MV-4-11 (cell line): ENCODE measurements around the gene NME7.
"Not testable (repeated sequence)": the region's sequence is repeated elsewhere in the genome, so short reads cannot be mapped to it uniquely, and the experiment has no call there.

Experiments used
- DNase-seq: peaks from one replicate; lab custom pipeline; 2025; lab: John Stamatoyannopoulos, UW

Gene NME7, protein sequence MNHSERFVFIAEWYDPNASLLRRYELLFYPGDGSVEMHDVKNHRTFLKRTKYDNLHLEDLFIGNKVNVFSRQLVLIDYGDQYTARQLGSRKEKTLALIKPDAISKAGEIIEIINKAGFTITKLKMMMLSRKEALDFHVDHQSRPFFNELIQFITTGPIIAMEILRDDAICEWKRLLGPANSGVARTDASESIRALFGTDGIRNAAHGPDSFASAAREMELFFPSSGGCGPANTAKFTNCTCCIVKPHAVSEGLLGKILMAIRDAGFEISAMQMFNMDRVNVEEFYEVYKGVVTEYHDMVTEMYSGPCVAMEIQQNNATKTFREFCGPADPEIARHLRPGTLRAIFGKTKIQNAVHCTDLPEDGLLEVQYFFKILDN

DNA sequence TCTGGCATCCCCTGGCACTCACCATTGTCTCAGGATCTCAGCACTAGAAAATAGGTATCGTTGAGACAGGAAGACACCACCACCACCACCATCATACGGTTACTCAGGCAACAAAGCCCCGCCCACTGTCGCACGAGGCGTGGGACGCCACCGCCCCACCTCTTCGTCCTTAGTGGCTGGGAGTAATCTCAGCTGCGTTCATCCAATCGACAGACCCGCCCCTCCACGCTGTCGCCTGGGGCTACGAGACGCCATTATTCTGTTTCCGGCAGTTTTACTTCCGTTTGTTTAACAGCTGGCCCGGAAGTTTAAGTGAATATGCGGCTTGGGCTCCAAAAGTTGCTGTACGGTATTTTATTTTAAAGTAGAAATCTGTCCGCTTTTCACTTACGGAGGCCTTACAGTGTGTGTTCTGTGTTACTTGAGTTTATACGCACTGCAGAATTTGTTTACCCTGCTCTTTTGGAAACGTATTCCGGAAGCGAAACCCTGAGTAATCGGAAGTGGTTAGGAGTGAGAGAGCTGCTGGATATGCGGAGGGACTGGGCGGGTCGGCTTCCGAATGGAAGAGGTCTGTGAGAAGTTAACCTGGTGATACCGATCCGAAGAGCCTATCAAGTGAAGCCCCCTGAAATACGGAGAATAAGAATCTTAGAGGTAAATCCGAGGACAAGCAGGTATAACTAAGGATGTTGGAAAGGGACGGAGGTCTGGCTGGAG is at the start of gene NME7, which contains the start of gene BLZF1:
NME7 (minus strand) TSS at position 112 of the 720 bp plus-strand sequence; CDS start at position 25, 87 bp downstream.
BLZF1 (plus strand) TSS at position 510 of the 720 bp plus-strand sequence. CDS start 1,328 bp downstream, outside the sequence.
- DNase-seq = peak; percentile 98

DNA sequence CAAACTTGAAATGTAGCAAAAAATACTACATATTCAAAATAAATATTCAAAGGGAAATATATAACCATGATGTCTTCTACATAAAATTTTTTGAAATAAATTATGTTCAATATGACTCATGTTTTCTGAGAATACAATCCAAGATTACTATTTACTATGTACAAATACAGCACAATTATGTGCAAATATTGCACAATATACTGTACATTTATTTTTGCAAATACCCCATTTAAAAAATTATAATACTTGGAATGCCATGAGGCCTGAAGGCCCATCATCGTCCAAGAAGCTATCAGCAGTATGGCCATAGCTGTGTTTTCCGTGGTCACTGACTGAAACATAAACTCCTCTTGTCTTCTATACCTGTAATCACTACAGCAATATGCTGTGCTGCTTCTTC is 47.4 kb upstream of the NME7 start:
- DNase-seq = no peak

DNA sequence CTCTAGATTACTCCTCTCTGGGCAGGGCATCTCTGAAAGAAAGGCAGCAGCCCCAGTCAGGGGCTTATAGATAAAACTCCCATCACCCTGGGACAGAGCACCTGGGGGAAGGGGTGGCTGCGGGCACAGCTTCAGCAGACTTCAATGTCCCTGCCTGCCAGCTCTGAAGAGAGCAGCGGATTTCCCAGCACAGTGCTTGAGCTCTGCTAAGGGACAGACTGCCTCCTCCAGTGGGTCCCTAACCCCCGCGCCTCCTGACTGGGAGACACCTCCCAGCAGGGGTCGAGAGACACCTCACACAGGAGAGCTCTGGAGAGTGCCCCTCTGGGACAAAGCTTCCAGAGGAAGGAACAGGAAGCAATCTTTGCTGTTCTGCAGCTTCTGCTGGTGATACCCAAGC is 40.7 kb upstream of the NME7 start:
- DNase-seq = not testable (repeated sequence)

DNA sequence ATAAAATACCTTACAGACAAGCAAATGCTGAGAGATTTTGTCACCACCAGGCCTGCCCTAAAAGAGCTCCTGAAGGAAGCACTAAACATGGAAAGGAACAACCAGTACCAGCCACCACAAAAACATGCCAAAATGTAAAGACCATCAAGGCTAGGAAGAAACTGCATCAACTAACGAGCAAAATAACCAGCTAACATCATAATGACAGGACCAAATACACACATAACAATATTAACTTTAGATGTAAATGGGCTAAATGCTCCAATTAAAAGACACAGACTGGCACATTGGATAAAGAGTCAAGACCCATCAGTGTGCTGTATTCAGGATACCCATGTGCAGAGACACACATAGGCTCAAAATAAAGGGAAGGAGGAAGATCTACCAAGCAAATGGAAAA is 35.0 kb upstream of the NME7 start:
- DNase-seq = not testable (repeated sequence)

DNA sequence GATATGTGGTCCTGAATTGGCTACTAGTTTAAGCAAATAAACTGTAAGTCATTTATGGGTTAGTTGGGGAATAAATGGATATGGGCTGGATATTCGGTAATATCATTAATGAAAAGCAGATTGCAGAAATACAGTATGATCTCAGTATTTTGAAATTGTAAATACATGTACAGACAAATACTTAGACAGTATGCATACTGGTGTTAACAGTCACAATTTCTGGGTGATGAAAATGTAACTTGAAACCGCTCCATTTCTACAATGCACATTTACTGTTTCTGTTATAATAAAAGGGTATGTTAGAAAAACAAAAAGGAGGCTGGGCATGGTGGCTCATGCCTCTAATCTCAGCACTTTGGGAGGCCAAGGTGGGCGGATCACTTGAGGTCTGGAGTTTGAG is 28.4 kb upstream of the NME7 start:
- DNase-seq = no peak

DNA sequence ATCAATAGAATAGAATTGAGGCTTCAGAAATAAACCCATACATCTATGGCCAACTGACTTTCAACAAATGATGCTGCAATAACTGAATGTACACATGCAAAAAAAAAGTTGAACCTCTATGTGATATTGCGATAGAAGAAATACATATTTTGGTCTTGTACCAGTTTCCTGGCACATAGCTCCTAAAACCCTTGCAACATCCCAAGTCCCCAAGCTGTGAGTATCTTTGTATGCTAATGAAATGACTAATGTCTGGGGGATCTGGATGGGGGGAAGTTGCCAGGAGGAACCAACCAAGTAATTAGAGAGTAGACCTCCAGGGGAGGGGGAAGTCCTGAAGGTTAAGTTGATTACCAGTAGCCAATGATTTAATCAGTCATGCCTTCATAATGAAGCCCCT is 24.8 kb upstream of the NME7 start:
- peak; percentile 75 for DNase-seq

DNA sequence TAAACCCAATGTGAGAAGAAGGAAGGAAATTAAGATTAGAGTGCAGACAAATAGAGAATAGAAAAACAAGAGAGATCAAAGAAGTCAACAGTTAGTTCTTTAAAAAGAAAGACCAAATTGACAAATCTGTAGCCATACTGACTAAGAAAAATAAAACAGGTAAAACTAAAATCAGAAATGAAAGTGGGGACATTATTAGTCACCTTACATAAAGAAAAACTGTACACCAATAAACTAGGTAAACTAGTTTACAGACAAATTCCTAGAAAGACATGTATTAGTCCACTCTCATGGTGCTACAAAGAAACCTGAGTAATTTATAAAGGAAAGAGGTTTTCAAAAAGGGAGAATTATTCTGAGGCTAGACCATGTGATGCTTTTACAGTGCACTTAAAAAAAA is 22.7 kb upstream of the NME7 start:
- no peak for DNase-seq

DNA sequence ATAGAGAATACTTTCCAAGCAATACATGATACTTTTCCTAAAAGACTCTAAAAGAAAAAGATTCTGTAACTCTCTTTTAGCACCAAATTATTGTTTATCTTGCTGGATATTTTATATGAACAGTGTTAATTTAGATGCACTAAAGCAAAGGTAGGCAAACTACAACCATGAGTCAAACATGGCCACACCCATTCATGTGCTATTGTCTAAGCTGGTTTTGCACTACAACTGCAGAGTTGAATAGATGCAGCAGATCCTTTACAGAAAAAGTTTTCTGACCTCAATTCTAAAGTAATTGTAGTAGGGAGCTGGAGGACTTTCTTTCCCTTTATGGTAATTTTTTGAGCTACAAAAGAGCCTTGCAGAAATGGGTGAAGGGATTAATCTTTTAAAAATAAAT is 19.8 kb upstream of the NME7 start:
- DNase-seq = no peak

DNA sequence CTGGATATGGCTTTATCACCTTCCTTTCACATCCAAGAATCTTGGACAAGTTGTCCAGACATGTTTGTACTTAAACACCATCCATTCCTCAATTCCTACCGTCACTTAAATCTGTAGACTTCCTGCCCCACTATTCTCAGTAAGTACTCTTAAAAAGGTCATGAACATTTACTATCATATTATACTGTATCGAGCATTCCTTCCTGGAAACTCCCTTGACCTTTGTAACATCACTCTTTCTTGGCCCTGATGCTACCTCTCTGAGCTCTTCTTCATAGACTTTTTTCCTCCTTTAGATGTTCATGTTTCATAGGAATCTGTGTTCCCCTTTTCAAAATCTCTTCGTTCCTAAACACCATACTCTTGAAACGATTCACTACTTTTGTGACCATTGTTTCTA is 15.9 kb upstream of the NME7 start:
- DNase-seq = no peak

DNA sequence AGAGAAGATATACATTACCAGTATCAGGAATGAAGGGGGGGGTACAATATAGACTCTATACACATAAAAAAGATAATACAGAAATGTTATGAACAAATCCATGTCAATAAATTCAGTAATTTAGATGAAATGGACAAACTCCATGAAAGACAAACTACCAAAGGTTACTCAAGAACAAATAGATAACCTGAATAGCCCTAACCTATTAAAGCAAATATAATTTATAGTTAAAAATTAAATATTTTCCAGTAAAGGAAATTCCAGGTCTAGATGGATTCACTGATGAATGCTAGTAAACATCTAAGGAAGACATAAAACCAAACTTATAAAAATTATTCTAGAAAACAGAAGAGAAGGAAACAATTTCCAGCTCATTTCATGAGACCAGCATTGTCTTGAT is 13.6 kb upstream of the NME7 start:
- DNase-seq = no peak

DNA sequence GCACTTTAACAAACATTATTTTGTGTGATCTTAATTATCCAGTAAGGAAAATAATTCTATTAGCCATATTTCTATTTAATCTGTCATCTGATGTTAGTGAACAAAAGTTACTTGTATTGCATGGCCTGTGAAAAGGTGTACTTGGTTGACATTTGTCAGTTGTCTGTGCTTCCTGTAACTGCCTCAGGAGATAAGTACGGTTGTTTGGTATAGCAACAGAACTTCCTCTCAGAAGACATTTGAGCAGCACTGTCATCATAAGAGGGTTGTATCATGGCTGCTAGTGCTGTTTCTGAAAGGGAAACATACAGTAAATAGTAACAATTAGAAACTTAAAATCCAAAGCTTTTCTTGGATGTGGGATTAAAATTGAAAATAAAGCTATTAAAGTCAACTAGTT is 3.8 kb upstream of the NME7 start:
- peak; percentile 47 for DNase-seq

DNA sequence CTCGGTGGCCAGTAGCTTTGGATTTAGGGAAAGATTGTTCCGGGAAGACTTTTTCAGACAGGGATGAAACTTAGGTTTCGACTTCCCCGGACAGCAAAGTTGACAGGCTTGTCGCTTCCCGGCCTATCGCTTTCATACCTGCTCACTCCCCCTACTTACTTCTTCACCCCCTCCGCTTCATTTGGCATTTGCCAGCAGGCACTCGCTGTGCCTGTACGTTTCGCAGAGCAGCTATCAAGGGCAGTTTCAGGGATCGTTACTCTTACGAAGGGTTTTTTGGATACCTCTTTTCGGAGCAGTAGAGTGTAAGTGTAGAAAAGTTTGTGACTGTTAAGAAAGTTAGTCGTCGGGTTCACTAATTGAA is 791 bp upstream of the NME7 start:
- no peak for DNase-seq

DNA sequence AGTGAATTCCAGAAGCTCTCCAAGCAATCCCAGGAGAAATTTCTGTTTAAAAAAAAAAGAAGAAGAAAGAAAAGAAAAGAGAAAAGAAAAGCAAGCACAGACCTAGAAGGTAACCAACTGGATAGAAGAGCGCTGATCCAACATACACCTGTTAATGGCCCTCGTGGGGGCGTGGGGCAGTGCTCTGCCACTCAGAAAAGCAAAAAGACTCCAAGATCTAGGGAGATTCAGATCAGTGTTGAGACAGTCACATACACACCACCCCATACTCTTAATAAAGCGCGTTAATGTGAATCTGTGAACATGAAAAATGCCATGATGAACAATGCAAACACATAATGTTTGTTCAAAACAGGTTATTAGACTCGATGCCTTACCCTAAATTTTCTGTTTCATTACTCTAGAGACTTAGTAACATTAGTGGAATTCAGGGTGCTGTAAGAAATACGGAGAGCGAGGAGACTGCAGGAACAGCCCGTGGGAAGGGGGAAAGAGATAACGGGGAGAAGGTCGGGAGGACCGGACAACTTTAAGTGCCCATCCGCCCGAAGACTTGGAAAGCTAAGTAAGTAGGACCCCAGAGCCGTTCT is 406 bp downstream of the NME7 start:
- DNase-seq = no peak

DNA sequence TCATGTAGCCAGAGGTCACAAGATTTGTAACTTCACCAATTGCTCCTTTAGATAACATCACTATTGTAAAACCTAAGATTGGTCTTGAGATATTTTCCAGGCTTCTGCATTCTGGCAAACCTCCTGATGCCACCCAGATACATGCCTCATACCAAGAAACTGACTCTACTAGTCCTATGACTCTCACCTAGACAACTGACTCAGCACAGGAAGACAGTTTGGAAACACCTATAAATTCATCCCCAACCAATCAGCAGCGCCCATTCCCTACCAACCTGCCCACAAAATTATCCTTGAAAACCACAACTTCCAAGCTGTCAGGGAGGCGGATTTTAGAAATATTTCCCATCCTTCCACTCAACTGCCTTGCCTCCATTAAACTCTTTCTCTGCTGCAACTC is 2.6 kb downstream of the NME7 start:
- no peak for DNase-seq

DNA sequence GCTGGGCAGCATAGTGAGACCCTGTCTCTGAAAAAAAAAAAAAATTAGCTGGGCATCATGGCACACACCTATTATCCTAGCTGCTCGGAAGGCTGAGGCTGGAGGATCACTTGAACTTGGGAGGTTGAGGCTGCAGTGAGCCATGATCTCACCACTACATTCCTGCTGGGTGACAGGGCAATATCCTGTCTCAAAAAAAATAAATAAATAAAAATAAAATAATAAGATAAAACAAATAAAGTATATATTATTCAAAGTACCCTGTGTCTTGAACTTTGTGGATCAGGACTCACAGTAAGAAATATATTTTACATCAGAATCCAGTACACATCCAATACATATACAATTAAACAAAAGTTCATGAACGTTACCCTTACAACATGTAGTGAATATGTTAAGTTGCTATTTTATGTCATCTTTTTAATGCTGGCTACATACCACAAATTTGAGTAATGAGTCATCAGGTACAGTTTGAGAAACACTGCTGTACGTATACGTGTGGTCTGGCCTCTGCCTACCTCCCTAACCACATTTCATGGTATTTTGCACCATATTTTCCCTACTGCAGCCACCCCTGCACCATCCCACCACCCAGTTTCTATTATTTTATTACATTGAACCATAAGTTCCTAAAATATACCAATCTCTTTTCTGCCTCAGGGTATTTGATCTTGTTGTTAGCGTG is 4.4 kb downstream of the NME7 start:
- DNase-seq = peak; percentile 40

DNA sequence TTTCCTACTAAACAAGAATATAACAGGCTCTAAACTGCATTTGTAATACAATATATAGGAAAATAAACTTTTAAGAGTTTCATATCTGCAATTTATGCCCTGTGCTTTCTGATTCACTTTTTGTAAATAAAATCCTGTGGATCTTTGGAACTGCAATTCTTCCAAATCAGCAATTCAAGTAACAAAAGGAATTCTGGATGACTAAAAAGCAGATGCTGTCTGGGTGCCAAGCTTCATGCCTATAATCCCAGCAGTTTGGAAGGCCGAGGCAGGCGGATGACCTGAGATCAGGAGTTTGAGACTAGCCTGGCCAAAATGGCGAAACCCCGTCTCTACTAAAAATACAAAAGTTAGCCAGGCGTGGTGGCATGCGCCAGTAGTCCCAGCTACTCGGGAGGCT is 6.3 kb downstream of the NME7 start:
- no peak for DNase-seq

DNA sequence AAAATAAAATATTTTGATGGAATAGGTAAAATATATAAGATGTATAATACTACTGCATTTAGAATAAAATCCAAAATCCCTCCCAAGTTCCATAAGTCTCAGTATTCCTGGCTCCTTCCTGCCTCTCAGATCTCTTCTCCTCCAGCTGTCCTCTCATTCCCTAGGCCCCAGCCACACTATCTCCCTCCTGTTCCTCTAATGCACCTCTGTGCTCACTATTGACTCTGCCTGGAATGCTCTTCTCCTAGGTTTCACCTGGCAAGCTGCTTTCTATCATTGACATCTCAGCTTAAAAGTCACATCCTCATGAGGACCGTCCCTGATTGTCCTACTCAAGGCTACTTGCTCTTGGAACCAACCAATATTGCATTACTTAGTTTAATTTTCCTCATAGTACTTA is 7.2 kb downstream of the NME7 start:
- DNase-seq = no peak

DNA sequence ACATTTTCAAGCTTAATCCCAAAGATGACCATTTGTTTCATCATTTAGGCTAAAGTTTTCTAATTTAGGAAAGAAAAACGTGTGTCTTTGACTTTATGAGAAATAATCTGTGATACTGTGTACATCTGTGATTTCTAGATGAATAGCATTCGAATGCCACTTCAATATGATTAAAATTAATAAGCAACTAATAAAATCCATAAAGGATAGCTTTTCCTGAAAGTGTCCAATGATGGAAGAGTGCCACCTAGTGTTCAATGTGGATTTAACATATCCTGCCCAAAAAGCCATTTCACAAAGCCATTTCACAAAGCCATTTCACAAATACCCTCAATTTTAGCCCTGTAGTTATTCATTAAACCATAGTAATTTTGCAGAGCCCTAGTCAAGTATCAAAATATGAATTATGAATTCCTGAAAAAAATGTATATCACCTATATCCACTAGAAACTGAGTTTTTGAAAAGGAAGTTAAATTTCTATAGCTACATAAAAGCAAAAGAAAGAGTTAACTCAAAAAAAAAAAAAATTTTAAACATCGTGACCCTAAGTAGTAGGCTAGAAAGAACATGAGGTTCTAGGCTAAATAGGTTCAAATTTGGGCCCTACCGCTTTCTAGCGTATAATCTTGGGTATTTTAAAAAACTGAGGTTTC is 19.1 kb downstream of the NME7 start:
- peak; percentile 28 for DNase-seq

DNA sequence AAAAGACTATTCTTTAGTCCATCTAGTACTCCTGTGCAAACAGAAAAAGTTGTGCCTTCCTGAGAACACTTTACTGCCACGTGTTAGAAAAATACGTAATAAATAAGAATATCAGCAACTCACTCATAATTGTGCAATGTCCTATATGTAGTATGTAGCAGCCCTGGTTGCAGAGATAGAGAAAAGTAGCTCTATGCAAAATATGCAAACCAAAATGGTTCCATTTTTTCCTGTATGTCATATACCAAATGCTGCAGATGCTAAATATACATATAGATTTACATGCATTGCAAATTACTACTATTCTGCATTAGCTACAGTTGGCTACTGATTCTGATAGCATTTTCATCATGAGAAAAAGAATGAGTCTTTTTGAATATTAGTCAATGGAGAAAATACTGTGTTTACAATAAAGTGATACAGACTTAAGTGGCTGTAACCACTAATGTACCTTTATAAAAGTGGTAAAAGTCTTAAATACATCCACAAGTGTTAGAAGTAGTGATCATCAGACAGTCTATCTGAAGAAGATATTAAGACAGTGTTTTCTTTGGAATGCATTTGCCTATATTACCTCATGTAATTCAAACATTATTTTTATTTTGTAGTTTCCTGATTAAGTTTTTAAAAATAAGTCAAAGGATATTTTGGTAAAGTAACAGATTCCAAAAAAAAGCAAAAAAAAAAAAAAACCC is 19.8 kb downstream of the NME7 start:
- DNase-seq = no peak

DNA sequence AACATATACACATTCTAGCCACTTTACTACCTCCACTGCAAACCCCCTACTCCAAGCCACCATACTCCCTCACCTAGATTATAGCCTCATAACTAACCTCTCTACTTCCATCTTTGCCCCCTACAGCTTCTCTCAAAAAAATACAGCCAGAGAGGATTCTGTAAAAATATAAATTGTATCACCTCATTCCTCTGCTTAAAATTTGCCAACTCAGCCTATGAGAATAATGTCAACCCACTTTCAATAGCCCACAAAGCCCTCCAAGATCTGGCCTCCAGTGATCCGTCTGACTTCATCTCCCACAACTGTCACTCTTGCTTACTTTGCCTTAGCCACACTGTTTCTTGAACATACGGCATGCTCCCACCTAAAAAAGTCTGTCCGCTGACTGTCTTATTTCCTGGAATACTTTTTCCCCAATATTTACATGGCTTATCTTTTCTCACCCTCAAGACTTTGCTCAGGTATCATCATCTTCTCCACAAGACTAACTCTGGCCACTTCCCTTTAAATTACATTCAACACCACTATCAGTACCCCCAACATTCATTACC is 21.5 kb downstream of the NME7 start:
- DNase-seq = no peak

DNA sequence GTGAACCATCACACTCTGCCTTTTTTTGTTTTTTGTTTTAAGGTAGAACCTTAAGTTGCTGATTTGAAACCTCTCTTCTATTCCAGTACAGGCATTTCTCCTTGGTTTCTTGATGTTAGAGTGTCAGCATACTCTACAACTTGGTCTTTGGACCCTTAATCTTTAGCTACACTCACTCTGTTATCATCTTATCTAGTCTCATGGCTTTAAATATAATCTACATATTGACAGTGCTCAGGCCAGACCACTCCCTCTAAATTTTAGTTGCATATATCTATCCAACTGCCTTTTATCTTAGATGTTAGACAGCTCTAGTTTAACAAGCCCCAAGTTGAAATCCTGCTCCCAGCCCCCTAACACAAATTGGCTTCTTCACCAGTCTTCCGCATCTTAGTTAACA is 22.1 kb downstream of the NME7 start:
- no peak for DNase-seq
